ENCODE data around the gene LDAF1.

Gene LDAF1

GRCh38 chr16:21197621-21198020 lies 39.1 kb downstream of the LDAF1 start:
- no peak for DNase-seq

- no peak for DNase-seq
Observed at GRCh38 chr16:21199607-21200218, 41.2 kb downstream of the LDAF1 start.

- DNase-seq = no peak
Observed at GRCh38 chr16:21203155-21203797, 44.8 kb downstream of the LDAF1 start.

GRCh38 chr16:21205303-21205702 lies 46.8 kb downstream of the LDAF1 start:
- no peak for DNase-seq

- no peak for DNase-seq
Observed at GRCh38 chr16:21206550-21206949, 48.1 kb downstream of the LDAF1 start.

- DNase-seq = no peak
Observed at GRCh38 chr16:21208446-21209230, 50.2 kb downstream of the LDAF1 start.

GRCh38 chr16:21211486-21211885 lies 53.0 kb downstream of the LDAF1 start, which contains the start of gene ZP2:
ZP2 (minus strand) TSS chr16:21211574; CDS start chr16:21211547, 27 bp downstream.
- no peak for DNase-seq

- no peak for DNase-seq
Observed at GRCh38 chr16:21214086-21214485, 55.6 kb downstream of the LDAF1 start.

GRCh38 chr16:21217121-21217520 lies 58.6 kb downstream of the LDAF1 start:
- DNase-seq = no peak

GRCh38 chr16:21218153-21218552 lies 59.7 kb downstream of the LDAF1 start:
- DNase-seq = no peak

GRCh38 chr16:21219551-21219950 lies 61.1 kb downstream of the LDAF1 start:
- DNase-seq = no peak

GRCh38 chr16:21222495-21223337 lies 64.2 kb downstream of the LDAF1 start:
- DNase-seq = no peak

GRCh38 chr16:21223787-21224186 lies 65.3 kb downstream of the LDAF1 start:
- DNase-seq = no peak

GRCh38 chr16:21224800-21225199 lies 66.3 kb downstream of the LDAF1 start:
- no peak for DNase-seq

GRCh38 chr16:21226749-21227148 lies 68.3 kb downstream of the LDAF1 start:
- DNase-seq = no peak

- DNase-seq = no peak
Observed at GRCh38 chr16:21227866-21228265, 69.4 kb downstream of the LDAF1 start.

- DNase-seq = no peak
Observed at GRCh38 chr16:21228361-21228872, 69.9 kb downstream of the LDAF1 start.

Measured in activated CD8-positive, alpha-beta memory T cell treated with anti-CD3 and anti-CD28 coated beads, Interleukin-2, amount 50 U/mL, for 4 hours (primary cell).